ENCODE data around the gene QARS1. TPM values are rescaled to one million over a fixed set of nuclear protein-coding genes. Genes with fewer than 3 reads are reported as not detected.

QARS1 gene
- 126 to 160 TPM (median 152 TPM) in 5 replicates for total RNA-seq (2022; extraction: Qiagen RNA extraction)

GRCh38 chr3:49104427-49105291 is at the start of gene QARS1:
TSS of gene QARS1 (minus strand) at chr3:49104757. CDS start at chr3:49104733, 24 bp downstream.

GRCh38 chr3:49132437-49133225 is 28.1 kb upstream of the QARS1 start, which contains the start of gene LAMB2:
TSS of gene LAMB2 (minus strand) at chr3:49133050. CDS start at chr3:49132867, 183 bp downstream.

GRCh38 chr3:49120438-49121131 is 16.0 kb upstream of the QARS1 start, which contains the start of gene USP19:
TSS of gene USP19 (minus strand) at chr3:49120823. CDS start at chr3:49119145, 1,678 bp downstream.

GRCh38 chr3:49093853-49094767 is 10.4 kb downstream of the QARS1 start, which contains the start of gene QRICH1:
TSS of gene QRICH1 (minus strand) at chr3:49094071. CDS start at chr3:49077017, 17,054 bp downstream.

Other genes starting within 250 kb of the QARS1 start
- gene SLC25A20, start 205.9 kb downstream of the QARS1 start, total RNA-seq (2022; extraction: Qiagen RNA extraction), result 11.4 to 12.2 TPM (median 11.5 TPM) in 5 replicates
- 56.6 to 60.5 TPM (median 59.6 TPM) in 5 replicates for gene ARIH2, start 185.9 kb downstream of the QARS1 start, total RNA-seq (2022; extraction: Qiagen RNA extraction)
- gene P4HTM, start 114.5 kb downstream of the QARS1 start, total RNA-seq (2022; extraction: Qiagen RNA extraction), result 11.2 to 16.0 TPM (median 15.4 TPM) in 5 replicates
- gene WDR6, start 97.4 kb downstream of the QARS1 start, total RNA-seq (2022; extraction: Qiagen RNA extraction), result 48.7 to 80.3 TPM (median 70.5 TPM) in 5 replicates
- gene DALRD3, start 86.2 kb downstream of the QARS1 start, total RNA-seq (2022; extraction: Qiagen RNA extraction), result 16.8 to 24.1 TPM (median 23.1 TPM) in 5 replicates
- 59.7 to 82.8 TPM (median 79.4 TPM) in 5 replicates for gene NDUFAF3, start 82.6 kb downstream of the QARS1 start, total RNA-seq (2022; extraction: Qiagen RNA extraction)
- 162 to 178 TPM (median 171 TPM) in 5 replicates for gene IMPDH2, start 75.4 kb downstream of the QARS1 start, total RNA-seq (2022; extraction: Qiagen RNA extraction)
- 34.0 to 45.6 TPM (median 41.5 TPM) in 5 replicates for gene QRICH1, start 10.7 kb downstream of the QARS1 start, total RNA-seq (2022; extraction: Qiagen RNA extraction)
- 14.9 to 22.9 TPM (median 22.0 TPM) in 5 replicates for gene USP19, start 16.1 kb upstream of the QARS1 start, total RNA-seq (2022; extraction: Qiagen RNA extraction)
- 72.0 to 116 TPM (median 99.6 TPM) in 5 replicates for gene LAMB2, start 28.3 kb upstream of the QARS1 start, total RNA-seq (2022; extraction: Qiagen RNA extraction)
- gene CCDC71, start 61.6 kb upstream of the QARS1 start, total RNA-seq (2022; extraction: Qiagen RNA extraction), result 11.1 to 15.1 TPM (median 13.7 TPM) in 5 replicates
- 4.2 to 6.0 TPM (median 5.0 TPM) in 5 replicates for gene KLHDC8B, start 66.8 kb upstream of the QARS1 start, total RNA-seq (2022; extraction: Qiagen RNA extraction)
- 1.8 to 2.5 TPM (median 1.9 TPM) in 5 replicates for gene C3orf62, start 172.5 kb upstream of the QARS1 start, total RNA-seq (2022; extraction: Qiagen RNA extraction)
- 13.3 to 16.3 TPM (median 15.7 TPM) in 5 replicates for gene USP4, start 235.3 kb upstream of the QARS1 start, total RNA-seq (2022; extraction: Qiagen RNA extraction)

All from A549 treated with dexamethasone at 1 μM for 4 hours (cell line).